K562 (cell line): ENCODE measurements around the gene SDF4.

Experiments
- EP300 ChIP-seq: IDR thresholded peaks from 2 replicates; pipeline ENCODE4 v1.6.1; 2012; ENCODE audit warnings: low read length, improper control_type of control experiment
- KDM5B ChIP-seq: fragments of 200-600 bp; sonication (generic); IDR thresholded peaks from 2 replicates; pipeline ENCODE4 v1.6.1; 2012; ENCODE audit warnings: low read depth, mild to moderate bottlenecking, moderate library complexity, low read length, control low read depth, inconsistent platforms; ENCODE audit not compliant: insufficient replicate concordance
- TOE1 ChIP-seq, 2 experiments: fragments of 450-650 bp in 1 of 2; sonication (generic) in 1 of 2; formaldehyde crosslinking in 1 of 2; IDR thresholded peaks; 2 replicates each; pipeline versions ENCODE4 v1.7.1 to v1.8.0; 2016 to 2022; ENCODE audit warnings: borderline replicate concordance in 2 of 2, mild to moderate bottlenecking in 2 of 2, antibody characterized with exemption in 1 of 2, inconsistent platforms in 1 of 2, low read depth in 1 of 2, missing genetic modification reagents in 1 of 2, moderate library complexity in 1 of 2
- ZNF165 ChIP-seq: fragments of 250-450 bp; sonication (Bioruptor Pico); IDR thresholded peaks from 2 replicates; pipeline ENCODE4 v1.4.0; 2020; ENCODE audit warnings: borderline replicate concordance
- TF ChIP-seq, protein P1 (sequence below): fragments of 250-450 bp; sonication (Bioruptor Pico); IDR thresholded peaks from 2 replicates; pipeline ENCODE4 v1.4.0; 2020; ENCODE audit warnings: mild to moderate bottlenecking, moderate library complexity
- TF ChIP-seq, protein P2 (sequence below): sonication (generic); formaldehyde crosslinking; IDR thresholded peaks from 2 replicates; pipeline ENCODE4 v1.9.0; 2022; ENCODE audit warnings: mild to moderate bottlenecking, missing genetic modification reagents

DNA sequence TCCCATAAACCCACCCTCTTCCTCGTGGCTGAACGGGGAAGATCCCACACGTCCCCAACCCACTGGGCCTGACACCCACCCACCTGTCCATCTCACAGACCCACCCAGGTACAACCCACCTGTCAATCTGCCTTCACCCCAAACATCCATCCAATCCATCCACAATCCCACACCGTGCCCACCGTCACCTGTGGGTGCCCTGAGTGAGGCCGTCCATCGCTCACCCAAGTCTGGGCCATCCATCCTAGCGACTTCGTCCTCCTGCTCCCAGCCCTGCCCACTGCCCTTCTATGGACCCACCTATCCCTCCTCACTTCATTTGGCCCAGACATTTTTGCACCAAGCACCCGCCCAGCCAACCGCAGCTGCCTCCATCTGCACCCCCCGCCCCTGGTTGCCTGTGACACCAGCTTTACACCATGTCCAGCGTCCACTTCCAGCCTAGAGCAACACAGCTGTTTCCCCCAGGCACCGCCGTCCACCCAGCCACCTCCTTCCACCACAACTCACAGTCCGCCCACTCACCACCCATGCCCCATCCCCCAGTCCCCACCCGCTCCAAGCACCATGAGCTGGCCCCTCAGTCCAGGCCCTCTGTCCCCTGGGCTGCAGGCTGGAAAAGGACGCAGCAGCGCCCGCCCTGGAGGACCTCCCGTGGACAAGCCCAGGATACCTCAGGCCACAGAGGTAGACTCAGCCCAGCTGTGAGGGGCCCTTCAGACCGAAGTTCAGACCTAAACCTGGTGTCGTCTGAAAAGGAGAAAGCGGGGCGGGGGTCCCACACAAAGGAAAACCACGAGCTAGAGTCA lies 50.5 kb downstream of the SDF4 start:
- TF ChIP-seq EP300 (no peak), TOE1 (IDR thresholded peaks at IDR 0.05; ENCODE audit: borderline replicate concordance) (no peak), TOE1 (CRISPR knock-in tag; IDR thresholded peaks at IDR 0.05; ENCODE audit: borderline replicate concordance, low read depth) (no peak), ZNF165 (CRISPR knock-in tag) (no peak), KDM5B (no peak)
- TF ChIP-seq, protein P1, sequence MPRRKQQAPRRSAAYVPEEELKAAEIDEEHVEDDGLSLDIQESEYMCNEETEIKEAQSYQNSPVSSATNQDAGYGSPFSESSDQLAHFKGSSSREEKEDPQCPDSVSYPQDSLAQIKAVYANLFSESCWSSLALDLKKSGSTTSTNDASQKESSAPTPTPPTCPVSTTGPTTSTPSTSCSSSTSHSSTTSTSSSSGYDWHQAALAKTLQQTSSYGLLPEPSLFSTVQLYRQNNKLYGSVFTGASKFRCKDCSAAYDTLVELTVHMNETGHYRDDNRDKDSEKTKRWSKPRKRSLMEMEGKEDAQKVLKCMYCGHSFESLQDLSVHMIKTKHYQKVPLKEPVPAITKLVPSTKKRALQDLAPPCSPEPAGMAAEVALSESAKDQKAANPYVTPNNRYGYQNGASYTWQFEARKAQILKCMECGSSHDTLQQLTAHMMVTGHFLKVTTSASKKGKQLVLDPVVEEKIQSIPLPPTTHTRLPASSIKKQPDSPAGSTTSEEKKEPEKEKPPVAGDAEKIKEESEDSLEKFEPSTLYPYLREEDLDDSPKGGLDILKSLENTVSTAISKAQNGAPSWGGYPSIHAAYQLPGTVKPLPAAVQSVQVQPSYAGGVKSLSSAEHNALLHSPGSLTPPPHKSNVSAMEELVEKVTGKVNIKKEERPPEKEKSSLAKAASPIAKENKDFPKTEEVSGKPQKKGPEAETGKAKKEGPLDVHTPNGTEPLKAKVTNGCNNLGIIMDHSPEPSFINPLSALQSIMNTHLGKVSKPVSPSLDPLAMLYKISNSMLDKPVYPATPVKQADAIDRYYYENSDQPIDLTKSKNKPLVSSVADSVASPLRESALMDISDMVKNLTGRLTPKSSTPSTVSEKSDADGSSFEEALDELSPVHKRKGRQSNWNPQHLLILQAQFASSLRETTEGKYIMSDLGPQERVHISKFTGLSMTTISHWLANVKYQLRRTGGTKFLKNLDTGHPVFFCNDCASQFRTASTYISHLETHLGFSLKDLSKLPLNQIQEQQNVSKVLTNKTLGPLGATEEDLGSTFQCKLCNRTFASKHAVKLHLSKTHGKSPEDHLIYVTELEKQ: no peak
- TF ChIP-seq, protein P2, sequence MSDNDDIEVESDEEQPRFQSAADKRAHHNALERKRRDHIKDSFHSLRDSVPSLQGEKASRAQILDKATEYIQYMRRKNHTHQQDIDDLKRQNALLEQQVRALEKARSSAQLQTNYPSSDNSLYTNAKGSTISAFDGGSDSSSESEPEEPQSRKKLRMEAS (CRISPR knock-in tag): no peak
